GM12891 (cell line): Measurements from ENCODE around the gene LCN10.

Experiments used
- DNase-seq: peaks from one replicate; pipeline ENCODE4 v3.0.0; 2011; ENCODE audit warnings: low spot score; ENCODE audit not compliant: insufficient read length
- FAIRE-seq: peaks from 2 replicates; lab custom pipeline; 2011; peaks lifted over from hg19 to GRCh38; lab: Jason Lieb, UNC
- PAX5 ChIP-seq: IDR thresholded peaks from 2 replicates; pipeline ENCODE4 v1.6.1; 2011; ENCODE audit warnings: low read length, moderate library complexity, mild to moderate bottlenecking; ENCODE audit not compliant: insufficient read depth, severe bottlenecking
- POLR2A ChIP-seq: IDR thresholded peaks from 2 replicates; pipeline ENCODE4 v1.6.1; 2011; ENCODE audit warnings: low read depth, low read length, control low read depth
- POLR2AphosphoS5 ChIP-seq: IDR thresholded peaks from 2 replicates; pipeline ENCODE4 v1.6.1; 2011; ENCODE audit warnings: low read depth, low read length, control low read depth
- POU2F2 ChIP-seq: IDR thresholded peaks from 2 replicates; pipeline ENCODE4 v1.6.1; 2011; ENCODE audit warnings: low read depth, mild to moderate bottlenecking, control low read depth, low read length, moderate library complexity
- SPI1 ChIP-seq: IDR thresholded peaks from 2 replicates; pipeline ENCODE4 v1.6.1; 2011; ENCODE audit warnings: low read depth, low read length, control low read depth
- TAF1 ChIP-seq: IDR thresholded peaks from 2 replicates; pipeline ENCODE4 v1.6.1; 2011; ENCODE audit warnings: low read depth, low read length, control low read depth

The LCN10 gene

GRCh38 chr9:136693490-136694162 lies 49.1 kb downstream of the LCN10 start:
- DNase-seq (no peak), FAIRE-seq (no peak)
- TF ChIP-seq POU2F2 (no peak), POLR2A (no peak), SPI1 (no peak), TAF1 (no peak), PAX5 (no peak), POLR2AphosphoS5 (no peak)

- TF ChIP-seq POLR2AphosphoS5 (no peak), SPI1 (no peak), PAX5 (no peak), TAF1 (no peak), POLR2A (no peak), POU2F2 (no peak)
- no peak for FAIRE-seq
- DNase-seq, result no peak
Observed at GRCh38 chr9:136693135-136693489, 49.6 kb downstream of the LCN10 start.

GRCh38 chr9:136692185-136693134 lies 50.3 kb downstream of the LCN10 start:
- DNase-seq (no peak), FAIRE-seq (no peak)
- TF ChIP-seq PAX5 (no peak), POU2F2 (no peak), POLR2AphosphoS5 (no peak), TAF1 (no peak), POLR2A (no peak), SPI1 (no peak)

GRCh38 chr9:136691316-136692184 lies 51.2 kb downstream of the LCN10 start:
- no peak for FAIRE-seq

GRCh38 chr9:136690806-136691261 lies 51.9 kb downstream of the LCN10 start:
- FAIRE-seq (no peak), DNase-seq (no peak)
- no peak for TF ChIP-seq SPI1
- no peak for TF ChIP-seq POLR2AphosphoS5
- TF ChIP-seq PAX5, result no peak
- TF ChIP-seq POLR2A, result no peak
- TF ChIP-seq POU2F2, result no peak
- no peak for TF ChIP-seq TAF1

More at GRCh38 chr9:136691316-136692184, 51.2 kb downstream of the LCN10 start:
- DNase-seq, result no peak
- no peak for TF ChIP-seq POLR2AphosphoS5
- TF ChIP-seq SPI1, result no peak
- no peak for TF ChIP-seq TAF1
- no peak for TF ChIP-seq POLR2A
- no peak for TF ChIP-seq PAX5
- TF ChIP-seq POU2F2, result no peak

GRCh38 chr9:136690104-136690805 lies 52.5 kb downstream of the LCN10 start:
- no peak for FAIRE-seq
- no peak for DNase-seq
- TF ChIP-seq POLR2A, result no peak
- no peak for TF ChIP-seq POU2F2
- TF ChIP-seq TAF1, result no peak
- TF ChIP-seq PAX5, result no peak
- no peak for TF ChIP-seq POLR2AphosphoS5
- no peak for TF ChIP-seq SPI1

- no peak for FAIRE-seq
- TF ChIP-seq POU2F2 (no peak), POLR2AphosphoS5 (no peak), SPI1 (no peak), POLR2A (no peak), PAX5 (no peak), TAF1 (no peak)
- no peak for DNase-seq
Observed at GRCh38 chr9:136689108-136689460, 53.7 kb downstream of the LCN10 start.

GRCh38 chr9:136688274-136689107 lies 54.2 kb downstream of the LCN10 start:
- FAIRE-seq (no peak), DNase-seq (no peak)
- no peak for TF ChIP-seq POLR2AphosphoS5
- peak; percentile 86 for TF ChIP-seq SPI1
